HG03571 (cell line): ENCODE results near the gene DHPS.
"Not testable (repeated sequence)": the region's sequence is repeated elsewhere in the genome, so short reads cannot be mapped to it uniquely, and the experiment has no call there.

Experiments
- ATAC-seq: cut with Tn5 transposase; IDR thresholded peaks from one replicate; pipeline ENCODE4 v1.9.1; 2021; ENCODE audit not compliant: unreplicated experiment

Gene DHPS

GRCh38 chr19:12705654-12706331, 24.1 kb upstream of the DHPS start:
- ATAC-seq = no peak

DNA sequence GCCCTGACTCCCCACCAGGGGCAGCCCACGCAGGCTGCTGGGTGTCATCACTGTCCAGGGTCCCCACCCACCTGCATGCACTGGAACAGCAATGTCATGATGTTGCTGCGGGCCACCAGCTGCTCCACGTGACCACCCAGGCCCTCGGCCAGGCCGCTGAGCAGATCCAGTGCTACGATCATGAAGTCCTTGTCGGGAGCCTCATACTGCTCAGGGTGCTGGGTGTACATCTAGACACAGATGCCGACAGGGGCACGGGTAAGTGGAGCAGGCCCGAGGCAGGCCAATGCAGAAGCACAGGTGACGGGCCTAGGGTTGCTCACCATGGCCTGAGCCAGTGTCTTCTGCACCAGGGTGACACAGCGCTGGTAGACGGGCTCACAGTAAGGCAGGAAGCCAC, 23.5 kb upstream of the DHPS start:
- no peak for ATAC-seq

DNA sequence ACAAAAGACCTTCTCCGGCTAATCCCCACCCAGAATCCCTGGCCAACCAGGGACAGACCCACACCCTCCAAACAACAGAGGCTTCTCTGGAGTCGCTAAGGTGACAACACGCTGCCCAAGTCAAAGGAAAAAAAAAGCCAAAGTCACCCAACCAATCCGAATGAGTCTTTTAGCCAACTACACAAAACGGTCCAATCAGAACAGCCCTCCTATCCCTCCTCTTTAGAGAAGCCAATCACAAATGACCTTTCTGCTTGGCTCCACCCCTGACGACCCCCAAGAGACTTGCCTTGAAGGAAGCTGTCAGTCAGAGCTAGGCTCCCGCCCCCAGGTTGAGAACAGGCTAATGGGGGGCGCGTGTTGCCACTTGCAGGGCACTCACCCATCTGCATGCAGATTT, 21.4 kb upstream of the DHPS start:
- no peak for ATAC-seq

DNA sequence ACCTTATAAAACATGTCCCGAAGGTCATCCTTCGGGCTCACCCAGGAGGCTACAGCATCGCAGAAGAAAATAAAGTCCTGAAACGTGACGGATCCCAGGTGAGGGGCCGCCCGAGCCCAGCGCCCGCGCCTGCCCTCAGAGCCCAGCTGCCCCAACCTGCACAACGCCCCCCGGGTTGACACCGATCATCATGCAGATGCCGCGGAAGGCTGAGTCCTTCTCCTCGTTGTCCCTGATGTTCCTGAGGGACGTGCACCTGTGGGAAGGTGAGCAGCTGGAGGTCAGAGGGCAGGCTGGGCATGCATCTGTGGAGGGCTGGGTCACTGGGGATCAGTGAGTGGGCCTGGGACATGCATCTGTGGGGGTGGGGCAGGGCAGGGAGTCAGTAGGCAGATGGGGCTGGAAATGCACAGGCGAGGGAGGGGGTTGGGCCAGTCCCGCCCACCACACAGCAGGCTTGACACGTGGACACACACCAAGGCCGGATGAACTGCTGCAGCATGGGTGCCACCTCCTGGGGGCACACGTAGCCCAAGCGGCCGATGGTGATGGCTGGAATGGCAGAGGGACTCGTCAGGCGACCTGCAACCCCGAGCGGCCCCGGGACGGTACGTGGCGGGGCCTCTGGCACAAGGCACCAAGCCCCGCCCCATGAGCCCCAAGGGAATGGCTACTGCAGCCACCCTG, 20.1 kb upstream of the DHPS start:
- ATAC-seq = no peak

GRCh38 chr19:12698138-12698537, 16.5 kb upstream of the DHPS start:
- ATAC-seq = no peak

DNA sequence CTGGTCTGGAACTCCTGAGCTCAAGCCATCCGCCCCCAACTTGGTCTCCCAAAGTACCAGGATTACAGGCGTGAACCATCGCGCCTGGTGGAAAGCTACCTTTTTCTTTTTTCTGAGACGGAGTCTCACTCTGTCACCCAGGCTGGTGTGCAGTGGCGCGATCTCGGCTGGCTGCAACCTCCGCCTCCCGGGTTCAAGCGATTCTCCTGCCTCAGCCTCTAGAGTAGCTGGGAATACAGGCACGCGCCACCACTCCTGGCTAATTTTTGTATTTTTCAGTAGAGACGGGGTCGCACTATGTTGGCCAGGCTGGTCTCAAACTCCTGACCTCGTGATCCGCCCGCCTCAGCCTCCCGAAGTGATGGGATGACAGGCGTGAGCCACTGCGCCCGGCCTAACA, 15.7 kb upstream of the DHPS start:
- not testable (repeated sequence) for ATAC-seq

DNA sequence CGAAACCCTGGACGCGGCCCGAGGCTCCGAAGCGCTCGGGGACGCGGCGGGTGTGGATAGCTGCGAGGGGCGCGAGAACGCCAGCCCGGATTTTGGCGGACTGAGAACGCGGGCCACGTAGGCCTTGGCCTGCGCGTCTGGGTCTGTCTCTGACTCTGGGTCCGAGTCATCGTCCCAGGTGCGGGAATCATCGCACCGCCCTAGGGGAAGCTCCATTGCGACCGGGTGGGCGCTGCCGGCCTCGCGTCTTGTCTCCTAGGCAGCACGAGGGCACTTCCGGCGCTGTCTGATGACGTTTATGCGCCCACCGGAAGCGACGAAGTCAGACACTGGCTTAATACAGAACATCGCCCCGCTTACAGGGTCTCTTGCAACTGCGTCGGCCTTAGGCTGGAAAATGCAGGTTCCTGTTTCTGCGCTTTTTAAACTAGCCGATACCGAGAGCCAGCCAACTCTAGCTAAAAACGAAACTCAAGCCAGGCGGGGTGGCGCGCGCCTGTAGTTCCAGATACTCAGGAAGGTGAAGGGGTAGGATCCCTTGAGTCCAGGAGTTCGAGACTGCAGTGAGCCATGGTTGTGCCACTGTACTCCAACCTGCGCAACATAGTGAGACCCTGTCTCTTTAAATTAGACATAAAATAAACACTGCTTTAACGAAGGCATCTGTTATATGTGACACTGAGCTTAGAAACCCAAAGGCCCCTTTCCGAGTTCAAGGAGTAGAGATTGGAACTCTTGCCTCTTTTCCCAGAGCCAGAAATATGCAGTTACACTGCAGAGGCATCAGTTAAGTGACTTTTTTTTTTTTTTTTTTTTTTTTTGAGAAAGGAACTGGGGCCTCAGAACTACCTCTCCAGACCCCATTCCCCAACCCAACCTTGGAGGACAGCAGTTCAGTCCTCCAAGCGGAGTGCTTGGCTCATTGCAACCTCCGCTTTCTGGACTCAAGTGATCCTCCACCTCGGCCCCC, 15.0 kb upstream of the DHPS start, which contains the start of gene FBXW9:
Gene FBXW9 (minus strand): TSS at position 266 of the 970 bp plus-strand sequence. CDS start 50 bp downstream, at position 216.
- peak; percentile 67 for ATAC-seq

DNA sequence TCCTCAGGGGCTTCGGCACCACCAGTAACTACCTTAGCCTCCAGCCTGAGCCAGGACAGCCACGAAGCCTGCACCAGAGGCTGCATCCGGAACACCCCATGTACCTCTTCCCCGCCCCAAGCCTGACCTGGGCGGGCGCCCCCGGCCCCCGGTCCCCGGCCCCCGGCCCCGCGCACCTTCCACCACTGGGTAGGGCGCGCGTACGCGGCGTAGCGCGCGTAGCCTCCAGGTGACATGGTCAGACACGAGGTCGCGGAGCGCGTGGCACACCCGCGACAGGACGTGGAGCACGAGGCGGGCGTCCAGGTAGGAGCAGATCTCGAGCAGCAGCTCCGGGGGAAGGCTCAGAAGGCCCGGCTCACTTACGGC, 14.3 kb upstream of the DHPS start:
- ATAC-seq = peak; percentile 12

DNA sequence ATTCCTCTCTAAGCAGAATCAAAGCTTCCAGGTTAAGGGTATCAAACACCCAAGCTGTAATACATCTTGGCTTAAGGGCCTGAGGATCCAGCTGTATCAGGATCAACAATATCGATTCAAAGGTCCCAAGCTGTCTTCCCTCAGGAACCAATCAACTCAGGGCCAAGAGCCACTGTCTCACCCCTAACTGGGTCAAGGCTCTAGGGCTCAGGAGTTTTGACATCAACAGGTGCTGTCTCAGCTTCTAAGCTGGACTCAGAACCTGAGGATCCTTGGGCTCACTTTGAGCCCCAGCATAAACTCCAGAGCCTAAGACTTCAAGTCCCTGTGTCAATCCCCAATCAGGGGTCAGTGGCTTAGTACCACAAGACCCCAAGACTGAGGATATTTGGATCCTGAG, 13.8 kb upstream of the DHPS start:
- ATAC-seq = no peak

DNA sequence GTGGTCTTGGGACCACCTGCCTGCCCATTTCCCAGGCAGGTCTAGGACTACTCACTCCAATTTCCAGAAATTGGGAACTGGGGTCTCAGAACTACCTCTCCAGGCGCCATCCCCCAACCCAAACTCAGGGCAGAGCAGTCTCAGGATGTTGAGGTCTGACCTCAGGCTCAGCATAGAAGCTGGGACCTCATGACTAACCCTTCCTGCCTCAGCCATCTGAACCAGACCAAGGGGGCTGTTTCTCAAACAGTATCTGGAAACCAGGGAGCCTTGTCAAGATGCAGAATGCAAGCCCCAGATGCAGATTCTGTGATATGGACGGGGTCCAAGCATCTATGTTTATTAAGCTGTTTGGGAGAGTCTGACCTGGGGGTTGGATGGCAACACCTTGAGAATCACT, 13.4 kb upstream of the DHPS start:
- ATAC-seq = no peak

- no peak for ATAC-seq
Measured at GRCh38 chr19:12694641-12695040, 13.0 kb upstream of the DHPS start.

DNA sequence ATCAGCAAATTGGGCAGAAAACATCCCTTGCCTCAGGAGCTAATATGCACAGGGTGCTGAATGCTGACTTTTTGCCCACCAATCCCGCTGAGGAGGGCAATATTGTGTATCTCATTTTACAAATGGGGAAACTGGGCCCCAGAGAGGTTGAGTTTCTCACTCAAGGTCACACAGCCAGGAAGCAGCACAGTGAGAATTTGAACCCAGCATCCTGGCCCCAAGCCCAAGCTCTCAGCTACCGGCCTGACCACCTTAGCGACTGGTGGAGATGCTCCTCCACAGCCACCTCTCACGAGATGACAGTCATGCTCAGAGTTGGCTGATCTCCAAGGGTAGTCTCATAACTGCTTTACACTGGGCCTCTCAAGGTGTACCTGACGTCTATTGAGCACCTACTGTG, 11.3 kb upstream of the DHPS start:
- ATAC-seq = no peak

DNA sequence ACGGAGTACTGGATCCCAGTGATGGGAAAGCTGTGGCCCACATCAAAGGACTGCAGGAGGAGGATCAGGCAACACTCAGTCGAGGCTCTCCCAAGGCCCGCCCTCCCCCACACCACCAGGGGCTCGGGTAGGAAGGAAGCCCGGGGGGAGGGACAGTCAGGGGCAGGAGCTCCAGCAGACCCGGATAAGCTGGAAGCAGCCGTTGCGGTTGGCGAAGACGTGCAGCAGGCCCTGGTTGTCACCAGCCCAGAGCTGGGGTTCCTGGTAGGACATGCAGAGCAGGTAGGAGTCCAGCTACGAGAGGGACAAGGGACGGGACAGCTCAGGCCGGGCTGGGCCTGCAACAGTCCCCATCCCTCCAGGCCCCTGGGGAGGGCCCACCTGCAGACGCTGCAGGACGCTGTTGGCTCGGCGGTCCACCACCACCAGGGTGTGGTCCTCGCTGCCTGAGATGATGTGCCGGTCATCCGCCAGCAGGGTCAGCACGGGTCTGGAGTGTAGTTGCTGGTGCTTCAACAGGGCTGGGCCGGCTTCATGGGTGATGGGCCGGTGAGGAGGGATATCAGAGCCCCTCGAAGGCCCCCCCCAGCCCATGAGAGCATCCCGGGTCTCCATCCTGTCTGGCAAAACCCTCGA, 8.0 kb upstream of the DHPS start:
- ATAC-seq = no peak

DNA sequence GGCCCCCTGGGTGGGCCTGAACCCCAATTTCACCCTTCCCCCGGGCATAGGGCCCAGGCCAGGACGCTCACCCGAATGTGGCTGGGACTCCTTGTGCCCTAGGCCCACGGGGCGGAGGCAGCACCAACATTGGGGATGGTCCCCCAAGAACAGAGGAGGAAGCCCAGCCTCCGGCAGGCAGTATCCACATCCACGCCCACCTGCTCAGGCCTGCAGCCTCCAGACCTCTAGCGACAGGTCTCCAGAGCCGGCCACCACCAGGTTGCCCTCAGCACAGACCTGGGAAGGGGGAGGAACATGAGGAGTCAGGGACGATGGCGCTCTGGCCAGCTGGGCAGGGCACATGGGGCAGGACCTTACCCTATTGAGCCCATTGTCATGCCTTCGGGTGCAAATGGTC, 7.3 kb upstream of the DHPS start:
- no peak for ATAC-seq

- no peak for ATAC-seq
Measured at GRCh38 chr19:12687496-12688196, 6.0 kb upstream of the DHPS start, which contains the start of gene GNG14. TSS of gene GNG14 (plus strand) at chr19:12687998. CDS start at chr19:12688049, 51 bp downstream.

- no peak for ATAC-seq
Measured at GRCh38 chr19:12685831-12686230, 4.2 kb upstream of the DHPS start.

- no peak for ATAC-seq
Measured at GRCh38 chr19:12680034-12680433, 1.6 kb downstream of the DHPS start.

DNA sequence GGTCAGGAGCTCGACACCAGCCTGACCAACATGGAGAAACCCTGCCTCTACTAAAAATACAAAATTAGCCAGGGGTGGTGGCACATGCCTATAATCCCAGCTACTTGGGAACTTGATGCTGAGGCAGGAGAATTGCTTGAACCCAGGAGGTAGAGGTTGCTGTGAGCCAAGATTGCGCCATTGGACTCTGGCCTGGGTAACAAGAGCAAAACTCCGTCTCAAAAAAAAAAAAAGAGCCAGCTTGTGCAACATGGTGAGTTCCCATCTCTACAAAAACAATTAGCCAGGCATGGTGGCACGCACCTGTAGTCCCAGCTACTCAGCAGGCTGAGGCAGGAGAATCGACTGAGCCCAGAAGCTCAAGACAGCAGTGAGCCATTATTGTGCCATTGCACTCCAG, 3.6 kb downstream of the DHPS start:
- ATAC-seq = not testable (repeated sequence)

GRCh38 chr19:12676928-12677327, 4.8 kb downstream of the DHPS start:
- ATAC-seq = no peak

- no peak for ATAC-seq
Measured at GRCh38 chr19:12676384-12676792, 5.3 kb downstream of the DHPS start.
